Measurements from ENCODE around the gene SENP7.
A peak's percentile ranks its signal among the peaks of the same experiment; 100 is the strongest.
"Not testable (repeated sequence)": the region's sequence is repeated elsewhere in the genome, so short reads cannot be mapped to it uniquely, and the experiment has no call there.

The SENP7 gene

GRCh38 chr3:101527441-101527840, 14.4 kb upstream of the SENP7 start:
- DNase-seq = no peak

GRCh38 chr3:101521211-101521701, 8.2 kb upstream of the SENP7 start:
- peak in 1 of 2 donors; percentile 58 for DNase-seq

GRCh38 chr3:101519685-101520365, 6.8 kb upstream of the SENP7 start:
- no peak for DNase-seq

- DNase-seq = no peak
Observed at GRCh38 chr3:101518421-101518871, 5.4 kb upstream of the SENP7 start.

GRCh38 chr3:101513419-101513986, 491 bp upstream of the SENP7 start:
- DNase-seq = no peak

- no peak for DNase-seq
Observed at GRCh38 chr3:101512396-101512645, 691 bp downstream of the SENP7 start.

GRCh38 chr3:101509811-101510210, 3.2 kb downstream of the SENP7 start:
- DNase-seq = no peak

GRCh38 chr3:101509281-101509680, 3.7 kb downstream of the SENP7 start:
- no peak for DNase-seq

GRCh38 chr3:101501783-101502182, 11.2 kb downstream of the SENP7 start:
- DNase-seq = no peak

- DNase-seq = no peak
Observed at GRCh38 chr3:101500208-101500607, 12.8 kb downstream of the SENP7 start.

- DNase-seq = no peak
Observed at GRCh38 chr3:101497803-101498202, 15.2 kb downstream of the SENP7 start.

- no peak for DNase-seq
Observed at GRCh38 chr3:101495552-101495951, 17.5 kb downstream of the SENP7 start.

- DNase-seq = no peak
Observed at GRCh38 chr3:101484805-101485620, 28.0 kb downstream of the SENP7 start.

- DNase-seq = peak in 1 of 2 donors; percentile 60
Observed at GRCh38 chr3:101478980-101479379, 34.0 kb downstream of the SENP7 start.

GRCh38 chr3:101474841-101475552, 38.0 kb downstream of the SENP7 start:
- not testable (repeated sequence) for DNase-seq

- not testable (repeated sequence) for DNase-seq
Observed at GRCh38 chr3:101468676-101469075, 44.3 kb downstream of the SENP7 start.

- DNase-seq = not testable (repeated sequence)
Observed at GRCh38 chr3:101467310-101467663, 45.7 kb downstream of the SENP7 start.

GRCh38 chr3:101466465-101467309, 46.3 kb downstream of the SENP7 start:
- no peak for DNase-seq

- no peak for DNase-seq
Observed at GRCh38 chr3:101464235-101464634, 48.8 kb downstream of the SENP7 start.

- no peak for DNase-seq
Observed at GRCh38 chr3:101461451-101461850, 51.6 kb downstream of the SENP7 start.

- DNase-seq = no peak
Observed at GRCh38 chr3:101458387-101458786, 54.6 kb downstream of the SENP7 start.

- DNase-seq = no peak
Observed at GRCh38 chr3:101454629-101455028, 58.4 kb downstream of the SENP7 start.

Data from bone marrow (tissue), 2 donors.